K562 (cell line): ENCODE measurements around the gene BTN3A1. TPM values are rescaled to one million over a fixed set of nuclear protein-coding genes. Genes with fewer than 3 reads are reported as not detected.

Experiments used
- BACH1 ChIP-seq: fragments of 200-800 bp; sonication (Bioruptor generic); IDR thresholded peaks from 2 replicates; pipeline ENCODE4 v1.6.1; 2016; ENCODE audit warnings: missing genetic modification characterization, missing compliant biosample characterization
- CBFA2T2 ChIP-seq: fragments of 450-650 bp; conservative IDR thresholded peaks from 2 replicates; pipeline ENCODE4 v1.6.1; 2017; ENCODE audit warnings: mild to moderate bottlenecking
- CBX2 ChIP-seq: fragments of 200-600 bp; sonication (generic); IDR thresholded peaks from one replicate; pipeline ENCODE4 v1.6.1; 2012; ENCODE audit warnings: mild to moderate bottlenecking, low read length, inconsistent platforms; ENCODE audit not compliant: insufficient read depth, poor library complexity, severe bottlenecking
- EGR1 ChIP-seq: fragments of 450-650 bp; conservative IDR thresholded peaks from 2 replicates; pipeline ENCODE4 v1.6.1; 2017; ENCODE audit warnings: mild to moderate bottlenecking
- HNRNPUL1 ChIP-seq: fragments of 200-400 bp; formaldehyde crosslinking; IDR thresholded peaks from 2 replicates; pipeline ENCODE4 v1.6.1; 2017; ENCODE audit warnings: low read length
- RHOXF2B ChIP-seq: fragments of 250-450 bp; sonication (Bioruptor Pico); conservative IDR thresholded peaks from 2 replicates; pipeline ENCODE4 v1.5.1; 2021
- TRIM28 ChIP-seq: fragments of 450-650 bp; IDR thresholded peaks from 2 replicates; pipeline ENCODE4 v1.6.1; 2017
- ZBTB17 ChIP-seq: fragments of 450-650 bp; formaldehyde crosslinking; IDR thresholded peaks from 2 replicates; pipeline ENCODE4 v1.4.0; 2020; ENCODE audit warnings: mild to moderate bottlenecking
- ZBTB5 ChIP-seq: fragments of 450-650 bp; IDR thresholded peaks from 2 replicates; pipeline ENCODE4 v1.6.1; 2017; ENCODE audit warnings: antibody characterized with exemption
- polyA plus RNA-seq, 8 experiments: library from polyadenylated mRNA; depleted of rRNA in 4 of 8; stranded (reverse) in 5 of 8; unstranded in 3 of 8; fragments of >200 nt; fragmentation: Nextera tagmentation in 2 of 8; fragmentation: Illumina TruSeq in 1 of 8; extraction: Ambion mirVana in 2 of 8; extraction: Trizol in 1 of 8; gene quantifications; 2 replicates each; pipeline versions ENCODE4 v1.2.1 to v1.2.3, GENCODE V29; 2011 to 2014; ENCODE audit warnings: inconsistent platforms in 1 of 8, missing spikeins in 1 of 8
- total RNA-seq, 7 experiments: library from RNA; depleted of rRNA in 6 of 7; stranded (reverse); fragments of >200 nt in 6 of 7; fragmentation: Illumina TruSeq in 2 of 7; extraction: Trizol in 2 of 7; gene quantifications; 2 replicates each; pipeline versions ENCODE4 v1.2.1 to v1.2.3, GENCODE V29; 2011 to 2021; ENCODE audit warnings: low replicate concordance in 1 of 7
- TF ChIP-seq, protein P1 (sequence below): fragments of 450-650 bp; IDR thresholded peaks from 2 replicates; pipeline ENCODE4 v1.6.1; 2016
- TF ChIP-seq, protein P2 (sequence below): fragments of 450-650 bp; formaldehyde crosslinking; conservative IDR thresholded peaks from 2 replicates; pipeline ENCODE4 v1.4.0; 2022; ENCODE audit warnings: mild to moderate bottlenecking, missing genetic modification characterization
- TF ChIP-seq, protein P3 (sequence below): sonication (generic); formaldehyde crosslinking; IDR thresholded peaks from 2 replicates; pipeline ENCODE4 v1.8.0; 2022; ENCODE audit warnings: mild to moderate bottlenecking, missing genetic modification reagents, borderline replicate concordance
- TF ChIP-seq, protein P4 (sequence below): IDR thresholded peaks from 3 replicates; pipeline ENCODE4 v1.6.1; 2011; ENCODE audit warnings: borderline replicate concordance, mild to moderate bottlenecking; ENCODE audit not compliant: insufficient read length, insufficient read depth

The BTN3A1 gene
- total and polyA plus RNA-seq, 9 of the 15 experiments (the other 6 are each of a cell fraction or from before 2014, with no cell fraction given) = 0.84 to 8.5 (median 3.9) TPM

DNA sequence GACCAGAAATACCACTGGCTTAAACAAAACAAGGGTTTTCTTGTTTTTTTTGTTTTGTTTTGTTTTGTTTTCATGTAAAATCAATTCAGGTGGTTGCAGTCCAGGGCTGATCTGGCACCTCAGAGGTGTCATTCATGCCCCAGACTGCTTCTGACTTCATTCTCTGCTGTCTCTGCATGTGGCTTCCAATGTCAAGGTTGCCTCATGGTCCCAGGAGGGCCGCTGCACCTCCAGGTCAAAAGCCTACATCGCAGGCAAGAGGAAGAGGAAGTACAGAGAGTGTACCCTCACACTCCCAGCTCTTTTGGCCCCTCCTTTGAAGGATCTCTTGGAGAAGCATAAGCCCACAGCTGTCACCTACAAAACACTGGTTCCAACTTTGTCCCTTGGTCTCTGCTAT is 1.4 kb upstream of the BTN3A1 start (continued):
- TF ChIP-seq, protein P1, sequence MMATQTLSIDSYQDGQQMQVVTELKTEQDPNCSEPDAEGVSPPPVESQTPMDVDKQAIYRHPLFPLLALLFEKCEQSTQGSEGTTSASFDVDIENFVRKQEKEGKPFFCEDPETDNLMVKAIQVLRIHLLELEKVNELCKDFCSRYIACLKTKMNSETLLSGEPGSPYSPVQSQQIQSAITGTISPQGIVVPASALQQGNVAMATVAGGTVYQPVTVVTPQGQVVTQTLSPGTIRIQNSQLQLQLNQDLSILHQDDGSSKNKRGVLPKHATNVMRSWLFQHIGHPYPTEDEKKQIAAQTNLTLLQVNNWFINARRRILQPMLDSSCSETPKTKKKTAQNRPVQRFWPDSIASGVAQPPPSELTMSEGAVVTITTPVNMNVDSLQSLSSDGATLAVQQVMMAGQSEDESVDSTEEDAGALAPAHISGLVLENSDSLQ = no peak
- TF ChIP-seq, protein P2, sequence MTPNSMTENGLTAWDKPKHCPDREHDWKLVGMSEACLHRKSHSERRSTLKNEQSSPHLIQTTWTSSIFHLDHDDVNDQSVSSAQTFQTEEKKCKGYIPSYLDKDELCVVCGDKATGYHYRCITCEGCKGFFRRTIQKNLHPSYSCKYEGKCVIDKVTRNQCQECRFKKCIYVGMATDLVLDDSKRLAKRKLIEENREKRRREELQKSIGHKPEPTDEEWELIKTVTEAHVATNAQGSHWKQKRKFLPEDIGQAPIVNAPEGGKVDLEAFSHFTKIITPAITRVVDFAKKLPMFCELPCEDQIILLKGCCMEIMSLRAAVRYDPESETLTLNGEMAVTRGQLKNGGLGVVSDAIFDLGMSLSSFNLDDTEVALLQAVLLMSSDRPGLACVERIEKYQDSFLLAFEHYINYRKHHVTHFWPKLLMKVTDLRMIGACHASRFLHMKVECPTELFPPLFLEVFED (CRISPR knock-in tag) = no peak
- TF ChIP-seq, protein P3, sequence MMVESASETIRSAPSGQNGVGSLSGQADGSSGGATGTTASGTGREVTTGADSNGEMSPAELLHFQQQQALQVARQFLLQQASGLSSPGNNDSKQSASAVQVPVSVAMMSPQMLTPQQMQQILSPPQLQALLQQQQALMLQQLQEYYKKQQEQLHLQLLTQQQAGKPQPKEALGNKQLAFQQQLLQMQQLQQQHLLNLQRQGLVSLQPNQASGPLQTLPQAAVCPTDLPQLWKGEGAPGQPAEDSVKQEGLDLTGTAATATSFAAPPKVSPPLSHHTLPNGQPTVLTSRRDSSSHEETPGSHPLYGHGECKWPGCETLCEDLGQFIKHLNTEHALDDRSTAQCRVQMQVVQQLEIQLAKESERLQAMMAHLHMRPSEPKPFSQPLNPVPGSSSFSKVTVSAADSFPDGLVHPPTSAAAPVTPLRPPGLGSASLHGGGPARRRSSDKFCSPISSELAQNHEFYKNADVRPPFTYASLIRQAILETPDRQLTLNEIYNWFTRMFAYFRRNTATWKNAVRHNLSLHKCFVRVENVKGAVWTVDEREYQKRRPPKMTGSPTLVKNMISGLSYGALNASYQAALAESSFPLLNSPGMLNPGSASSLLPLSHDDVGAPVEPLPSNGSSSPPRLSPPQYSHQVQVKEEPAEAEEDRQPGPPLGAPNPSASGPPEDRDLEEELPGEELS = no peak
- TF ChIP-seq CBFA2T2 = no peak
- 0 out of 2 replicates have a peak, but pooled peaks have one; percentile 18 for TF ChIP-seq ZBTB17 (CRISPR knock-in tag)
- TF ChIP-seq EGR1 = no peak
- TF ChIP-seq HNRNPUL1 = no peak
- TF ChIP-seq, protein P4, sequence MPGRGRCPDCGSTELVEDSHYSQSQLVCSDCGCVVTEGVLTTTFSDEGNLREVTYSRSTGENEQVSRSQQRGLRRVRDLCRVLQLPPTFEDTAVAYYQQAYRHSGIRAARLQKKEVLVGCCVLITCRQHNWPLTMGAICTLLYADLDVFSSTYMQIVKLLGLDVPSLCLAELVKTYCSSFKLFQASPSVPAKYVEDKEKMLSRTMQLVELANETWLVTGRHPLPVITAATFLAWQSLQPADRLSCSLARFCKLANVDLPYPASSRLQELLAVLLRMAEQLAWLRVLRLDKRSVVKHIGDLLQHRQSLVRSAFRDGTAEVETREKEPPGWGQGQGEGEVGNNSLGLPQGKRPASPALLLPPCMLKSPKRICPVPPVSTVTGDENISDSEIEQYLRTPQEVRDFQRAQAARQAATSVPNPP = no peak
- TF ChIP-seq RHOXF2B (CRISPR knock-in tag) = no peak
- no peak for TF ChIP-seq CBX2
- TF ChIP-seq ZBTB5 = no peak
- no peak for TF ChIP-seq BACH1 (tag)
- no peak for TF ChIP-seq TRIM28
